Smooth muscle cell (in vitro differentiated cells): Measurements from ENCODE around the gene POM121C. TPM values are rescaled to one million over a fixed set of nuclear protein-coding genes. Genes with fewer than 3 reads are reported as not detected.
"Not testable (repeated sequence)": the region's sequence is repeated elsewhere in the genome, so short reads cannot be mapped to it uniquely, and the experiment has no call there.

Source experiments
- DNase-seq: peaks from one replicate; lab custom pipeline; 2025; ENCODE audit not compliant: unreplicated experiment; lab: John Stamatoyannopoulos, UW
- H2AFZ ChIP-seq: fragments of 200-600 bp; sonication (generic); 2 replicates; pipeline ENCODE4 v1.6.0; 2016; ENCODE audit warnings: antibody characterized with exemption, low read depth, mild to moderate bottlenecking
- H3F3A ChIP-seq: fragments of 200-600 bp; sonication (generic); 2 replicates; pipeline ENCODE4 v1.6.0; 2017; ENCODE audit warnings: antibody characterized with exemption, low read depth
- H3K27ac ChIP-seq: fragments of 200-600 bp; sonication (generic); 2 replicates; pipeline ENCODE4 v1.5.1; 2016; ENCODE audit warnings: low read depth, mild to moderate bottlenecking
- H3K27me3 ChIP-seq: fragments of 200-600 bp; sonication (generic); 2 replicates; pipeline ENCODE4 v1.6.1; 2016; ENCODE audit warnings: low read depth, mild to moderate bottlenecking
- H3K36me3 ChIP-seq: fragments of 200-600 bp; sonication (generic); 2 replicates; pipeline ENCODE4 v1.5.1; 2016; ENCODE audit warnings: low read depth
- H3K4me1 ChIP-seq: fragments of 200-600 bp; sonication (generic); 2 replicates; pipeline ENCODE4 v1.5.1; 2016; ENCODE audit warnings: low read depth
- H3K4me2 ChIP-seq: fragments of 200-600 bp; sonication (generic); 2 replicates; pipeline ENCODE4 v1.6.0; 2016; ENCODE audit warnings: mild to moderate bottlenecking
- H3K4me3 ChIP-seq: fragments of 200-600 bp; sonication (generic); 2 replicates; pipeline ENCODE4 v1.5.1; 2016; ENCODE audit warnings: mild to moderate bottlenecking
- H3K79me2 ChIP-seq: fragments of 200-600 bp; sonication (generic); 2 replicates; pipeline ENCODE4 v1.6.0; 2016; ENCODE audit warnings: low read depth, mild to moderate bottlenecking
- H3K9ac ChIP-seq: fragments of 200-600 bp; sonication (generic); 2 replicates; pipeline ENCODE4 v1.6.0; 2016; ENCODE audit warnings: low read depth
- H3K9me3 ChIP-seq: fragments of 200-600 bp; sonication (generic); replicated peaks from 2 replicates; pipeline ENCODE4 v1.5.1; 2016; ENCODE audit warnings: low read depth
- H4K20me1 ChIP-seq: fragments of 200-600 bp; sonication (generic); 2 replicates; pipeline ENCODE4 v1.6.0; 2016; ENCODE audit warnings: low read depth
- WGBS: methylation state at CpG from one replicate; pipeline ENCODE4 v1.1.7; 2016; ENCODE audit warnings: low lambda C conversion rate; 5-methylcytosine and 5-hydroxymethylcytosine counted together
- polyA plus RNA-seq: library from polyadenylated mRNA; unstranded; fragments of >200 nt; fragmentation: Nextera tagmentation; extraction: Ambion mirVana; gene quantifications from 2 replicates; pipeline ENCODE4 v1.2.1, GENCODE V29; 2016
- total RNA-seq: library from RNA; depleted of rRNA; stranded (reverse); fragments of >200 nt; gene quantifications from 2 replicates; pipeline ENCODE4 v1.2.3, GENCODE V29; 2014
- TF ChIP-seq, protein P1 (sequence below): fragments of 200-600 bp; sonication (generic); IDR thresholded peaks from 2 replicates; pipeline ENCODE4 v1.5.1; 2017; ENCODE audit warnings: borderline replicate concordance, mild to moderate bottlenecking, antibody characterized with exemption; ENCODE audit not compliant: insufficient read depth, poor library complexity, severe bottlenecking

The POM121C gene
- total RNA-seq (6.9 and 8.0 TPM in 2 replicates), polyA plus RNA-seq (12.5 and 20.4 TPM in 2 replicates)

DNA sequence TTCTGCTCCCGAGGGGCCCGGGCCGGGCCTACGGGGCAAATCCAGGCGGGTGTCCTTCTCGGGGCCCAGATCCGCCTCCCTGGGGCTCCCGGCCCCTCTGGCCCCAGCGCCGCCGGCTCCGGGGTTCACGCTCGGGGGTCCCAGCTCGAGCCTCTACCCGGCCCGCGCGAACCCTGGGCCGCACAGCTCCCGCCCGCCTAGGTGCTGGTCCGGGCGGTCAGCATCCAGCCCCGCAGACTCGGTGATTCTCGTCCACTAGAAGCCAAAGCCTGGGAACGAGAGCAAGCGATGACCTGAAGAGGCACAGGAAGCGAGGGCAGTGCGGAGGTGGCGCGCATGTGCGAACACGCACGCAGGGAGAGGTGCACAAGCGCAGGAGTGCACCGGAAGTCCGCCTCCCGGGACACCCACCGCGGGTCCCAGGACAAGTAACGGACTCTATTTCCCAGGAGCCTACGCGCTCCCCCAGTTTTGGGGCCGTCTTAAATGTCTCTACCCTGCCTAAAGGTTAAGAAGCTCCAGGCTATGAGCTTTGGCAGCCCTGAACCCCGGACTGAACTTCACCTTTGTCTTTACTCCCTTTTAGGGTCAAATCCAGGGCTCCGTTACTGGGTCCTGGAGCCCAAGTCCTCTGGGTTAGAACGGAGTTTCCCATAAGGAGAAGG, at the start of gene POM121C:
Gene POM121C (minus strand): TSS at position 321 of the 665 bp plus-strand sequence. CDS start 44,803 bp downstream, outside the sequence.
- peak within 1 kb of the TSS; percentile 71 for H3K27ac ChIP-seq
- not testable (repeated sequence) for H3K27me3 ChIP-seq, H3K9me3 ChIP-seq, H3K36me3 ChIP-seq, H3K79me2 ChIP-seq, H3K4me1 ChIP-seq, H3F3A ChIP-seq
- H3K9ac ChIP-seq, result peak within 1 kb of the TSS; percentile 82
- DNase-seq, result peak; percentile 48
- peak within 1 kb of the TSS; percentile 88 for H2AFZ ChIP-seq
- H4K20me1 ChIP-seq, result peaks cover 14% of the 10 kb centered on the region
- peak within 1 kb of the TSS; percentile 96 for H3K4me2 ChIP-seq
- H3K4me3 ChIP-seq, result peak within 1 kb of the TSS; percentile 98
- 1% methylated on average over 48 of the region's 49 CpGs for WGBS

DNA sequence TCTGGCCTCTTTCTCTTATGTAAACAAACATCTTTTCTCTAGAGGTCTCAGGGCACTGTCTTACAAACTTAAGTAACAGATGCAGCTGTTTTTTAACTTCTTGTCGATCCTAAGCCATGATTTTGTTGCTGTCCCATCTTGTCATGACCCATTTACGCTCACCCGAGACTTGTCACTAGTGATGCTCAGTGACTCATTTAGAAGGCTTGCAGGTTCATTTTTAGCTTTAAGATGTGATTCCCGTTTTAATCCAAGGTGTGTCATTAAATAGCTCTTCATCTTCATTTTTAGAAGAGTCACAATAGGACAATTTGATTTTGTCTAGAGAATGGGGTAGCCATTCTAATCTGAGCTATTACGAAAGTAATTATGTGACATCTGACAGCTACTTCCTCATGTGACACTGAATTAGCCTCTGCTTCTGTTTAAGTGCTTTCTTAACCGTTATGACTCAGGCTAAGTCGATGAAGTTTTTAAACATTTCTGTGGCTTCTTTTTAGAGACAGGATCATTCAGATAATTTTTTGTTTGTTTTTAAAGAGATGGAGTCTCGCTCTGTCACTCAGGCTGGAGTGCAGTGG, 48.7 kb upstream of the POM121C start:
- H3K4me3 ChIP-seq, result no peak overlapping the region
- 14% methylated on average over 8 of the region's 8 CpGs for WGBS
- no peak overlapping the region for H3K9ac ChIP-seq
- H3K79me2 ChIP-seq, result no peaks in the 10 kb centered on the region
- no peak overlapping the region for H2AFZ ChIP-seq
- peaks cover 5% of the 10 kb centered on the region for H3K4me1 ChIP-seq
- TF ChIP-seq, protein P1, sequence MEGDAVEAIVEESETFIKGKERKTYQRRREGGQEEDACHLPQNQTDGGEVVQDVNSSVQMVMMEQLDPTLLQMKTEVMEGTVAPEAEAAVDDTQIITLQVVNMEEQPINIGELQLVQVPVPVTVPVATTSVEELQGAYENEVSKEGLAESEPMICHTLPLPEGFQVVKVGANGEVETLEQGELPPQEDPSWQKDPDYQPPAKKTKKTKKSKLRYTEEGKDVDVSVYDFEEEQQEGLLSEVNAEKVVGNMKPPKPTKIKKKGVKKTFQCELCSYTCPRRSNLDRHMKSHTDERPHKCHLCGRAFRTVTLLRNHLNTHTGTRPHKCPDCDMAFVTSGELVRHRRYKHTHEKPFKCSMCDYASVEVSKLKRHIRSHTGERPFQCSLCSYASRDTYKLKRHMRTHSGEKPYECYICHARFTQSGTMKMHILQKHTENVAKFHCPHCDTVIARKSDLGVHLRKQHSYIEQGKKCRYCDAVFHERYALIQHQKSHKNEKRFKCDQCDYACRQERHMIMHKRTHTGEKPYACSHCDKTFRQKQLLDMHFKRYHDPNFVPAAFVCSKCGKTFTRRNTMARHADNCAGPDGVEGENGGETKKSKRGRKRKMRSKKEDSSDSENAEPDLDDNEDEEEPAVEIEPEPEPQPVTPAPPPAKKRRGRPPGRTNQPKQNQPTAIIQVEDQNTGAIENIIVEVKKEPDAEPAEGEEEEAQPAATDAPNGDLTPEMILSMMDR, result no peak
- peak overlapping the region; percentile 45 for H3K4me2 ChIP-seq
- H3K36me3 ChIP-seq, result no peaks in the 10 kb centered on the region
- DNase-seq, result no peak
- H3K27me3 ChIP-seq, result no peaks in the 10 kb centered on the region
- H3F3A ChIP-seq, result peaks cover 17% of the 10 kb centered on the region
- H4K20me1 ChIP-seq, result no peaks in the 10 kb centered on the region
- H3K9me3 ChIP-seq, result no peaks in the 10 kb centered on the region
- H3K27ac ChIP-seq, result peak overlapping the region; percentile 65

DNA sequence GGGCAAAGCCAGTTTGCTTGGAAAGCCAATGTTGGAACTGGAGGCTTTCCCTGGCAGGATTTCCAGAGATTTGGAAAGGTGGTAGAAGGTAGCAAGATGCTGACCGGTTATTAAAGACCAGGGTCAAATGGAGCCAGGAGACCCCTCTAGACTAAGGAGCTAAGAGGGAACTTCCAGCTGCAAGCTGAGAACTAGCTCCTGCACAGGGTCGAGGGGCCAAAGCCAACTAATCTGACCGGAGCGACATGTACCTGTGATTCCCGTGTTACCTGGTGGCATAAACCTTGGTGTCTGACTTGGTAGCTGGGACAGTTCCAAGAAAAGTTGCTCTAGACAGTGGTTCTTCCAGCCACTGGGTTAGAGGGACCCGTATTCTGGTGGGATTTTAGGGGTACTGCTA, 47.8 kb upstream of the POM121C start:
- TF ChIP-seq, protein P1, result no peak
- Histone ChIP-seq H3K4me3 (no peak overlapping the region), H3K9me3 (no peaks in the 10 kb centered on the region), H3K79me2 (no peaks in the 10 kb centered on the region), H3K27ac (no peak overlapping the region), H3K36me3 (no peaks in the 10 kb centered on the region), H3K4me1 (peaks cover 5% of the 10 kb centered on the region), H3K27me3 (no peaks in the 10 kb centered on the region), H2AFZ (no peak overlapping the region), H3F3A (peaks cover 17% of the 10 kb centered on the region), H4K20me1 (no peaks in the 10 kb centered on the region), H3K4me2 (no peak overlapping the region), H3K9ac (no peak overlapping the region)
- WGBS, result 98% methylated on average over 6 of the region's 6 CpGs
- no peak for DNase-seq

- Histone ChIP-seq H3K79me2 (no peaks in the 10 kb centered on the region), H3K4me2 (no peak overlapping the region), H3K4me3 (no peak overlapping the region), H2AFZ (no peak overlapping the region), H3K27me3 (no peaks in the 10 kb centered on the region), H3K27ac (no peak overlapping the region), H3K9ac (no peak overlapping the region), H3K4me1 (peaks cover 5% of the 10 kb centered on the region), H3K9me3 (no peaks in the 10 kb centered on the region), H3K36me3 (no peaks in the 10 kb centered on the region), H4K20me1 (no peaks in the 10 kb centered on the region), H3F3A (peaks cover 17% of the 10 kb centered on the region)
- WGBS, result 99% methylated on average over 4 of the region's 4 CpGs
- TF ChIP-seq, protein P1, result no peak
- DNase-seq, result no peak
Observed at GRCh38 chr7:75532639-75533038, 46.5 kb upstream of the POM121C start.
